ENCODE results near the gene HDAC4.
"Not testable (repeated sequence)": the region's sequence is repeated elsewhere in the genome, so short reads cannot be mapped to it uniquely, and the experiment has no call there.

HDAC4 gene

DNA sequence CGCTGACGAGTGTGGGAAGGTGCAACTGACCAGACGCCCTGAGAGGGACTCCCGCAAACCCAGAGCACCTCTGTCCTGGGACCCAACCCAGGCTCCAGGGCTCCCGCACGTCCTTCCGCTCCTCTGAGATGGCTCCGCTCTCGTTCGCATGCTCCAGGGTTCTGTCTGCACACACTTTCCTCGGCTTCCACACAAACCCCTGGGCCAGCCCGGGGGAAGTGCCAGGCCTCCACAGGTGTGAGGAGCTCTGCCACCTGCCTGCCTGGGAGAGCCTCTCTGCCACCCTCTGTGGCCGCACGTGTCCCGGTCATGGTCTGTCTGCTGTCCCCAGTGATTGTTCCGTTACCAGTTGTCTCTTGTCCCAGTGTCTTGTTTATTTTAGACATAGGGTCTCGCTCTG is 222.9 kb downstream of the HDAC4 start:
- no peak for DNase-seq (ENCODE audit: low read depth in 1 of 2, low spot score in 1 of 2)

GRCh38 chr2:239177325-239177724 is 223.5 kb downstream of the HDAC4 start:
- DNase-seq (ENCODE audit: low read depth in 1 of 2, low spot score in 1 of 2) = no peak

- DNase-seq (ENCODE audit: low read depth in 1 of 2, low spot score in 1 of 2) = not testable (repeated sequence)
Observed at GRCh38 chr2:239176138-239176803, 224.5 kb downstream of the HDAC4 start.

DNA sequence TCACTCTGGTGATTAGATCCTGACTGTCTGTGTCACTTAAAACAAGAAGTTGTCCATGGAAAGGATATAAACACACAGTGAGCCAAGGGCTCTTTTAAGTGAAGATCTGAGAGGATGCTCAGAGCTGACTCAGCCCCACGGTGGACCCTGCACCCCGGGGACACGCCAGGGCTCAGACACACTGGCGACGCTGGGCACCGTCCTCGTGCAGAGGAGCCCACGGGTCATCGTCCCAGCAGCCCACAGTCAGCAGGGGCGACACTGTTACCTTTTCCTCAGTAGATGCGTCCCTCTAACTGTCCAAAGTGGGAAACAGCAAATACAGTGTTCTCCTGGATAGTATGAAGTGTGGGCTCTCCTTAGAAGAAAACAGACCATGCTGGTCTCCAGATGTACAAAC is 225.6 kb downstream of the HDAC4 start:
- no peak for DNase-seq (ENCODE audit: low read depth in 1 of 2, low spot score in 1 of 2)

DNA sequence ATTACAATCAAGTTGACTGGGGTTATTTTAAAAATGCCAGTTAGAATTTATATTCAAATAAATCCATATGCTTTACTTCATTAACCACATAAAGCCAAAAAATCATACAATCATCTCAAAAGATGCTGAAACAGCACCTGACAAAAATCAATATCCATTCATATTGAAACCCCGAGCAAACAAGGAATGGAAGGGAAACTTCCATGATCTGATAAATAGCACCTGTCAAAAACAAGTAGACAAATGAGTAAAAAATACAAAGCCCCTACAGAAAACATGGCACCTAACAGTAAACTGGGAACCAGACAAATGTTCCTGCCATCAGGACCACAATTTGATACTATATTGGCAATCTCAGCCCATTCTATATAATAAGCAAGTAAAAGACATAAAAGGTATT is 227.5 kb downstream of the HDAC4 start:
- DNase-seq (ENCODE audit: low read depth in 1 of 2, low spot score in 1 of 2) = no peak

DNA sequence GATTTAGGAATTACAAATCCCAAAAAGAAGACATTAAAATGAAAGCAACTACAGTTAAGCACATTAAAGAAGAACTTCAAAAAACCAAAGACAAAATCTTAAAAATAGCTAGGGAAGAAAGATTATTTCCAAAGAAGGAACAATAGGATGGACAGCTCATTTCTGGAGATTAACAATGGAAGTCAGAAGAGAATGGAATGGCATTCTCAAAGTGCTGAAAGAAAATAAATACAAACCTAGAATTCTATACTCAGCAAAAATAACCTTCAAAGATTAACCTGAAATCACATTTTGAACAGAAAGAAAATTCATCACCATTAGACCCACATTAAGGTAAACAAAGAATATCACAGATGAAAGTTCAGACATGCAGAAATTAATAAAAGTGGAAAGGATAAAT is 229.2 kb downstream of the HDAC4 start:
- no peak for DNase-seq (ENCODE audit: low read depth in 1 of 2, low spot score in 1 of 2)

GRCh38 chr2:239169311-239170048 is 231.3 kb downstream of the HDAC4 start:
- DNase-seq (ENCODE audit: low read depth in 1 of 2, low spot score in 1 of 2) = no peak

- DNase-seq (ENCODE audit: low read depth in 1 of 2, low spot score in 1 of 2) = no peak
Observed at GRCh38 chr2:239168575-239168974, 232.2 kb downstream of the HDAC4 start.

- DNase-seq (ENCODE audit: low read depth in 1 of 2, low spot score in 1 of 2) = no peak
Observed at GRCh38 chr2:239167766-239168444, 232.9 kb downstream of the HDAC4 start.

DNA sequence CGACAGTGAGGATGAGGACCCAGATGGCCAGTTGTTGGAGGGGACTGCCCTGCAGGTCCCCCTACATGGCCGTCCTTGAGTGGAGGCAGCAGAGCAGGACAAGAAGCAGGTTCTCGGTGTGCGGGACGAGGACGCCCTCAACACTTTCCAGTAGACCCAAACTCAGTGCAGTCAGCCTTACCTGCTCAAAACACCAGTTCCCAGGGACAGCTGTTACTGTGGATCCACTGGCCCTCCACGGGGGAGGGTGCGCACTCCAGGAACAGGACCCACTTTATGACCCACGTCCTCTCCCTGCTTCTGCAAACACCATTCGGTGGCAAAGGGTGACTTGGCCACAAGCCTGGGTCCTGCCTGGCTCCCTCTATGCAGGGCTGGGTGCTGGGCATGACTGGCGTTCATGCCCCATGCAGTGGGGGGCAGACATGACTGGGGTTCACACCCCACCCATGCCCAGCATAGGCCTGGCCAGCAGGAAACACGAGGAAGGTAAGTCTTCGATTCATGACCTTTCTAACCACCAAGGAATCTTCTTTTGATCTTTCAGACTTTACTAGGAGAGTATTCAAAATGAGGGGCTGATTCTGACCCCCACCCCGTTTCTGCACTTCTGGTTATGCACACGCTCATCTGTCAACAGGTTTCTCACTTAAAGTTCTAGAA is 233.7 kb downstream of the HDAC4 start:
- DNase-seq (ENCODE audit: low read depth in 1 of 2, low spot score in 1 of 2) = no peak

DNA sequence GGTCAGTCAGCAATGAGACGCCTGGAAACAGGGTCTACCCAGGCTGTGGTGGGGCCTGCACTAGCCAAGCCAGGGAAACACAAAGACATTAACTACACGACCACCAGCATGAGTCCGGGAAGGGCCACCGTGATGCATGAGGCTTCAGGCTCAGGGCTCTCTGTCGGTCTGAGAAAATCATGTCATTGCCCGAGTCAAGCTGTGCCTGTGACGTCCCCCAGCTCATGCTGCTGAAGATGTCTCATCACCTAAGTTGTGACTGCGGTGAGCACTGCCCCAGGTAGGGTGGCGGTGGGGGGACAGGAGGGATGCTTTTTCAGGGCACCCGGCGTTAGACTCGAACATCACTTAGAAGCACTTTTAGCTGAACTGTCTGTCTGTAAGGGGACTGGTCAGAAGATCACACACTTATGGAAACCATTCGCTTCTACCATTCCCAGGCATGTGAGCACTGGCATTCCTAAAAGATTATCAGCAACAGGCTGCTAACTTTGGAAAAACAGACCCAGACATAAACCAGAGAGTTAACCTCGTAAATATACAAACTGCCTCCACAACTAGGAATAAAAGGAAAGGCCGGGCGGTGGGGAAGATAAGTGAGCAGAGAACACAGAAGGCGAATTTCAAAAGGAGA is 234.5 kb downstream of the HDAC4 start:
- no peak for DNase-seq (ENCODE audit: low read depth in 1 of 2, low spot score in 1 of 2)

GRCh38 chr2:239165206-239165831 is 235.5 kb downstream of the HDAC4 start:
- no peak for DNase-seq (ENCODE audit: low read depth in 1 of 2, low spot score in 1 of 2)

GRCh38 chr2:239164335-239164871 is 236.4 kb downstream of the HDAC4 start:
- no peak for DNase-seq (ENCODE audit: low read depth in 1 of 2, low spot score in 1 of 2)

GRCh38 chr2:239163688-239164334 is 237.0 kb downstream of the HDAC4 start:
- no peak for DNase-seq (ENCODE audit: low read depth in 1 of 2, low spot score in 1 of 2)

DNA sequence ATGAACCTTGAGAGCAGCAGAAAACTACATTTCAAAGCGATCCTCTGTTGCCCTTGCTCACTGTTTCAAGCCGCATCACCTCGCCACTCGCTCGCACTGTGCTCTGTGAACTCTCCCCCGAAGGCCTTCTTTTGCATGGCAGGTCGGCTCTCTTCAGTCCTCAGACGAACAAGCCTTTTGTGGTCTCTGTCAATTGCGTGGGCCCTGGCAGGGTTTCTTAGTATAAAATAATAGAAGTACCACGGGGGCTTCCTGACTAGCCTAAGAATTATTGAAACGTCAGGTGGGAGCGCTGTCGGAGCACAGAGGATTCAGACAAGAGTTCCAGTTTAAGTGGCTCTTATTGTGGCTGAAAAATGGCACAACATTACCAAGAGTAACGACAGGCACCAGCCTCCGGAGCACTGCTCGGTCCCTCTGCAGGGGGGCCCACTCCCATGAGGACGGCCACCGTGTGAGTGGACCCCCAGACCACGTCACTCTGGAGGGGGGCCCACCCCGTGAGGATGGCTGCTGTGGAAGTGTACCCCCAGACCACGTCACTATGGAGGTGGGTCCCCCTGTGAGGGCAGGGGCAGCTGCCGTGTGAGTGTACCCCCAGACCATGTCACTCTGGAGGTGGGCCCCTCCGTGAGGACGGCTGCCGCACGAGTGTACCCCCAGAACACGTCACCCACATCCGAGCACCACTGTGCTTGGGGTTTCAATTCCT is 237.7 kb downstream of the HDAC4 start:
- DNase-seq (ENCODE audit: low read depth in 1 of 2, low spot score in 1 of 2) = no peak

DNA sequence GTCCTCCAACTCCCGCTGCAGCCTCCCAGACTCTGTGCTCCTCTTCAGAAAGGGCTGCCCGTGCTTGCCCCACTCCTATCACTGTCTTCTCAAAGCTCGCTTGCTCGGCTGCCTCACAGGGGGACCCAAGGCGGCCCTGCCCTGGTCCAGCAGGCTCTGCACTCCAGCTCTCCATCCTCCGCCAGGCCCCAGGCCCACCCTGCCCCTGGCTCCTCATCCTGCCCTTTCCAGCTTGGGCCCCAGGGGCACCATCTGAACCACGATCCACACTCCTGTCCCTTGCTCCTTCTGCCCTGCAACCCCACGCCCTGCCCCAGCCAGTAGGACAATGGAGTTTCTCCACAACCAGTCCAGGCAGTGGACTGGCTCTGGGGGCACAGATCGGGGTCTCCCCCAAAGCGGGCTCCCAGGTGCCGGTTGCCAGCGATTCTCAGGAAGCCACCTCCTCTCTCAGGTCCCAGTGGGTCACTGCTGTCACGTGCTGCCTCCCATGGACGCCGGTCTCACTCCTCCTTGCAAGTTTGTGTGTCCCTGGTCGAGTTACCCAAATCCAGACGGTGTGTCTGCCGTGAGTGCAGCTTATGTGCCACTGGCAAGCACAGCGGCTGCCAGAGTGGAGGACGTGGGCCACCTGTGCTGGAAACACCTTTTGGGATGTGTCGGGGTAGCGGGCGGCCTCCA is 238.5 kb downstream of the HDAC4 start:
- no peak for DNase-seq (ENCODE audit: low read depth in 1 of 2, low spot score in 1 of 2)

- no peak for DNase-seq (ENCODE audit: low read depth in 1 of 2, low spot score in 1 of 2)
Observed at GRCh38 chr2:239161711-239162140, 239.1 kb downstream of the HDAC4 start.

- DNase-seq (ENCODE audit: low read depth in 1 of 2, low spot score in 1 of 2) = no peak
Observed at GRCh38 chr2:239160226-239161143, 240.3 kb downstream of the HDAC4 start.

All from activated CD4-positive, alpha-beta T cell treated with anti-CD3 and anti-CD28 coated beads, Interleukin-2, amount 50 U/mL, for 24 hours (primary cell).